ENCODE data around the gene MTF2. TPM values are rescaled to one million over a fixed set of nuclear protein-coding genes. Genes with fewer than 3 reads are reported as not detected.
"Not testable (repeated sequence)": the region's sequence is repeated elsewhere in the genome, so short reads cannot be mapped to it uniquely, and the experiment has no call there.

The MTF2 gene
- total RNA-seq, 6 experiments from 2014 or later, result 12.5 to 17.1 (median 14.0) TPM

GRCh38 chr1:93150729-93151128 lies 71.6 kb downstream of the MTF2 start:
- Mint-ChIP-seq H3K4me3 (no peak overlapping the region), H3K36me3 (ENCODE audit: low read depth) (peaks cover 31% of the 10 kb centered on the region)
- no peak for TF ChIP-seq CTCF (IDR thresholded peaks at IDR 0.05)

GRCh38 chr1:93151474-93151873 lies 72.4 kb downstream of the MTF2 start:
- no peaks in the 10 kb centered on the region for H3K9me3 Mint-ChIP-seq
- no peak overlapping the region for H3K27ac Mint-ChIP-seq
- no peak overlapping the region for H3K4me3 Mint-ChIP-seq
- TF ChIP-seq CTCF (IDR thresholded peaks at IDR 0.05), result no peak
- peaks cover 39% of the 10 kb centered on the region for H3K4me1 Mint-ChIP-seq (ENCODE audit: low read depth)
- no peaks in the 10 kb centered on the region; the same call in 1 of the 2 replicates for H3K27me3 Mint-ChIP-seq (ENCODE audit: insufficient read depth)
- peaks cover 31% of the 10 kb centered on the region for H3K36me3 Mint-ChIP-seq (ENCODE audit: low read depth)
- DNase-seq, result no peak

More at GRCh38 chr1:93150729-93151128, 71.6 kb downstream of the MTF2 start:
- no peak overlapping the region for H3K27ac Mint-ChIP-seq
- peaks cover 39% of the 10 kb centered on the region for H3K4me1 Mint-ChIP-seq (ENCODE audit: low read depth)
- no peaks in the 10 kb centered on the region for H3K9me3 Mint-ChIP-seq
- no peak for DNase-seq
- H3K27me3 Mint-ChIP-seq (ENCODE audit: insufficient read depth), result no peaks in the 10 kb centered on the region; the same call in 1 of the 2 replicates

- peaks cover 24% of the 10 kb centered on the region for H3K36me3 Mint-ChIP-seq (ENCODE audit: low read depth)
- no peak for TF ChIP-seq CTCF (IDR thresholded peaks at IDR 0.05)
- peaks cover 26% of the 10 kb centered on the region for H3K4me1 Mint-ChIP-seq (ENCODE audit: low read depth)
- no peaks in the 10 kb centered on the region for H3K27me3 Mint-ChIP-seq (ENCODE audit: insufficient read depth)
- H3K27ac Mint-ChIP-seq, result no peak overlapping the region
- H3K9me3 Mint-ChIP-seq, result no peaks in the 10 kb centered on the region
- no peak for DNase-seq
- no peak overlapping the region for H3K4me3 Mint-ChIP-seq
These were observed 73.8 kb downstream of the MTF2 start for GRCh38 chr1:93152835-93153234.

- peaks cover 21% of the 10 kb centered on the region for H3K4me1 Mint-ChIP-seq (ENCODE audit: low read depth)
- no peak for DNase-seq
- no peak overlapping the region for H3K4me3 Mint-ChIP-seq
- H3K27me3 Mint-ChIP-seq (ENCODE audit: insufficient read depth), result no peaks in the 10 kb centered on the region
- peak overlapping the region; percentile 63; the same call in 1 of the 2 replicates for H3K27ac Mint-ChIP-seq
- H3K36me3 Mint-ChIP-seq (ENCODE audit: low read depth), result peaks cover 13% of the 10 kb centered on the region; the same call in 1 of the 2 replicates
- no peaks in the 10 kb centered on the region for H3K9me3 Mint-ChIP-seq
- TF ChIP-seq CTCF (IDR thresholded peaks at IDR 0.05), result no peak
These were observed 75.8 kb downstream of the MTF2 start for GRCh38 chr1:93154898-93155297.

GRCh38 chr1:93155335-93155734 lies 76.3 kb downstream of the MTF2 start:
- peak overlapping the region; percentile 63 for H3K27ac Mint-ChIP-seq
- peaks cover 9% of the 10 kb centered on the region; the same call in 1 of the 2 replicates for H3K36me3 Mint-ChIP-seq (ENCODE audit: low read depth)
- no peak for DNase-seq
- H3K4me3 Mint-ChIP-seq, result no peak overlapping the region
- H3K9me3 Mint-ChIP-seq, result no peaks in the 10 kb centered on the region
- H3K4me1 Mint-ChIP-seq (ENCODE audit: low read depth), result peaks cover 21% of the 10 kb centered on the region
- TF ChIP-seq CTCF (IDR thresholded peaks at IDR 0.05), result no peak
- H3K27me3 Mint-ChIP-seq (ENCODE audit: insufficient read depth), result no peaks in the 10 kb centered on the region

- Mint-ChIP-seq H3K27me3 (ENCODE audit: insufficient read depth) (no peaks in the 10 kb centered on the region), H3K9me3 (no peaks in the 10 kb centered on the region), H3K4me3 (no peak overlapping the region), H3K4me1 (ENCODE audit: low read depth) (peaks cover 14% of the 10 kb centered on the region), H3K27ac (no peak overlapping the region), H3K36me3 (ENCODE audit: low read depth) (peaks cover 22% of the 10 kb centered on the region; the same call in 1 of the 2 replicates)
- no peak for TF ChIP-seq CTCF (IDR thresholded peaks at IDR 0.05)
- DNase-seq, result no peak
These were observed 80.3 kb downstream of the MTF2 start for GRCh38 chr1:93159337-93159736.

- peaks cover 42% of the 10 kb centered on the region for H3K36me3 Mint-ChIP-seq (ENCODE audit: low read depth)
These were observed 84.2 kb downstream of the MTF2 start for GRCh38 chr1:93163314-93163713.

More at GRCh38 chr1:93163314-93163713, 84.2 kb downstream of the MTF2 start:
- not testable (repeated sequence) for DNase-seq; H3K4me3 Mint-ChIP-seq; H3K4me1 Mint-ChIP-seq (ENCODE audit: low read depth); H3K27me3 Mint-ChIP-seq (ENCODE audit: insufficient read depth); H3K27ac Mint-ChIP-seq
- H3K9me3 Mint-ChIP-seq, result peaks cover 20% of the 10 kb centered on the region
